Occipital lobe (tissue), 2 donors: Measurements from ENCODE around the gene PCDHGA1. TPM values are rescaled to one million over a fixed set of nuclear protein-coding genes. Genes with fewer than 3 reads are reported as not detected.
"Not testable (repeated sequence)": the region's sequence is repeated elsewhere in the genome, so short reads cannot be mapped to it uniquely, and the experiment has no call there.

ENCODE experiments used
- DNase-seq: peaks from one replicate; lab custom pipeline; 2025; lab: John Stamatoyannopoulos, UW
- total RNA-seq: library from RNA; depleted of rRNA; stranded (reverse); fragments of >200 nt; gene quantifications from one replicate; pipeline ENCODE4 v1.2.3, GENCODE V29; 2014

PCDHGA1 gene
- total RNA-seq, 1 donor from 2014 or later: 4.8 TPM

GRCh38 chr5:141409598-141410306, 79.4 kb downstream of the PCDHGA1 start:
- DNase-seq: no peak

- no peak for DNase-seq
Observed at GRCh38 chr5:141411575-141411974, 81.3 kb downstream of the PCDHGA1 start.

- no peak for DNase-seq
Observed at GRCh38 chr5:141412854-141413539, 82.7 kb downstream of the PCDHGA1 start, which contains the start of gene PCDHGA10. Gene PCDHGA10 (plus strand): TSS chr5:141412987. CDS start chr5:141413176, 189 bp downstream.

- DNase-seq: no peak
Observed at GRCh38 chr5:141413540-141414069, 83.3 kb downstream of the PCDHGA1 start.

- not testable (repeated sequence) for DNase-seq
Observed at GRCh38 chr5:141414548-141415274, 84.4 kb downstream of the PCDHGA1 start.

GRCh38 chr5:141415275-141415618, 84.9 kb downstream of the PCDHGA1 start:
- DNase-seq: not testable (repeated sequence)

GRCh38 chr5:141417494-141418172, 87.3 kb downstream of the PCDHGA1 start, which contains the start of gene PCDHGB7:
Gene PCDHGB7 (plus strand): TSS chr5:141417677. CDS start chr5:141417860, 183 bp downstream.
- not testable (repeated sequence) for DNase-seq

- no peak for DNase-seq
Observed at GRCh38 chr5:141419074-141419880, 89.0 kb downstream of the PCDHGA1 start.

GRCh38 chr5:141420855-141421488, 90.7 kb downstream of the PCDHGA1 start, which contains the start of gene PCDHGA11:
Gene PCDHGA11 (plus strand): TSS chr5:141421051. CDS start chr5:141421228, 177 bp downstream.
- DNase-seq: no peak

- DNase-seq: no peak
Observed at GRCh38 chr5:141421489-141421855, 91.2 kb downstream of the PCDHGA1 start.

- no peak for DNase-seq
Observed at GRCh38 chr5:141422742-141423291, 92.5 kb downstream of the PCDHGA1 start.

GRCh38 chr5:141427783-141428426, 97.6 kb downstream of the PCDHGA1 start:
- DNase-seq: no peak

- DNase-seq: no peak
Observed at GRCh38 chr5:141430332-141431113, 100.2 kb downstream of the PCDHGA1 start, which contains the start of gene PCDHGA12. Gene PCDHGA12 (plus strand): TSS chr5:141430507. CDS start chr5:141430760, 253 bp downstream.

GRCh38 chr5:141431286-141431685, 101.0 kb downstream of the PCDHGA1 start:
- DNase-seq: no peak

- DNase-seq: not testable (repeated sequence)
Observed at GRCh38 chr5:141432308-141432707, 102.0 kb downstream of the PCDHGA1 start.

- DNase-seq: not testable (repeated sequence)
Observed at GRCh38 chr5:141432726-141433125, 102.4 kb downstream of the PCDHGA1 start.

- no peak for DNase-seq
Observed at GRCh38 chr5:141434006-141434405, 103.7 kb downstream of the PCDHGA1 start.

- no peak for DNase-seq
Observed at GRCh38 chr5:141437221-141437620, 106.9 kb downstream of the PCDHGA1 start.
